Natural killer cell (primary cell): ENCODE data around the gene PODXL. TPM values are rescaled to one million over a fixed set of nuclear protein-coding genes. Genes with fewer than 3 reads are reported as not detected.

Experiments used
- ATAC-seq, 3 donors: fragments of 150-1000 bp in 2 of 3; fragments of 200-7000 bp in 1 of 3; cut with Tn5 transposase; 1 replicate in 1 of 3; 2 replicates in 2 of 3; pipeline ENCODE4 v1.10.0; 2021; ENCODE audit warnings: mild to moderate bottlenecking in 2 of 3, moderate library complexity in 2 of 3
- DNase-seq, 2 donors: peaks; one replicate each; pipeline versions ENCODE4 v3.0.0 to v3.0.0-alpha.2; 2013 to 2021; ENCODE audit warnings: mixed read lengths in 1 of 2
- H3K27ac ChIP-seq: one replicate; pipeline ENCODE4 v1.5.1; 2013; ENCODE audit warnings: mild to moderate bottlenecking, low read length
- H3K27me3 ChIP-seq: one replicate; pipeline ENCODE4 v1.6.1; 2013; ENCODE audit warnings: low read length; ENCODE audit not compliant: control insufficient read depth, insufficient read depth
- H3K36me3 ChIP-seq: one replicate; pipeline ENCODE4 v1.6.1; 2013; ENCODE audit warnings: low read length; ENCODE audit not compliant: control insufficient read depth, insufficient read depth
- H3K4me1 ChIP-seq: one replicate; pipeline ENCODE4 v1.6.1; 2013; ENCODE audit warnings: low read length; ENCODE audit not compliant: control insufficient read depth, insufficient read depth
- H3K4me3 ChIP-seq: one replicate; pipeline ENCODE4 v1.5.1; 2013; ENCODE audit warnings: low read length
- H3K9me3 ChIP-seq: one replicate; pipeline ENCODE4 v1.6.1; 2013; ENCODE audit warnings: low read length; ENCODE audit not compliant: control insufficient read depth, insufficient read depth
- H3K27ac Mint-ChIP-seq, 2 donors: one replicate each; pipeline ENCODE4 v1.8.0; 2022; ENCODE audit warnings: mild to moderate bottlenecking in 2 of 2, mixed read lengths in 2 of 2, moderate library complexity in 1 of 2
- H3K27me3 Mint-ChIP-seq, 2 donors: one replicate each; pipeline ENCODE4 v1.8.0; 2022; ENCODE audit warnings: low read depth in 2 of 2, mixed read lengths in 2 of 2
- H3K36me3 Mint-ChIP-seq: one replicate; pipeline ENCODE4 v1.8.0; 2022; ENCODE audit warnings: mixed read lengths
- H3K4me1 Mint-ChIP-seq, 2 donors: one replicate each; pipeline ENCODE4 v1.8.0; 2022; ENCODE audit warnings: mixed read lengths in 2 of 2
- H3K4me3 Mint-ChIP-seq: one replicate; pipeline ENCODE4 v1.8.0; 2022; ENCODE audit warnings: mild to moderate bottlenecking, moderate library complexity, mixed read lengths
- H3K9me3 Mint-ChIP-seq, 2 donors: one replicate each; pipeline ENCODE4 v1.8.0; 2022; ENCODE audit warnings: mixed read lengths in 2 of 2
- CTCF ChIP-seq: fragments of 200-600 bp; IDR thresholded peaks from one replicate; pipeline ENCODE4 v1.8.0; 2022; ENCODE audit warnings: antibody characterized with exemption
- WGBS: methylation state at CpG from one replicate; pipeline ENCODE4 v1.1.7; 2013; ENCODE audit warnings: missing lambda C conversion rate; ENCODE audit not compliant: insufficient coverage; 5-methylcytosine and 5-hydroxymethylcytosine counted together
- intact Hi-C: fragments of 100-400 bp; cut with micrococcal nuclease; formaldehyde crosslinking; loops from one replicate; pipeline ENCODE4 v1.14.2; 2022
- total RNA-seq, 4 donors: library from RNA; stranded (reverse); fragments of 120-200 nt in 1 of 4; gene quantifications; one replicate each; pipeline versions ENCODE4 v1.2.3 to v1.2.4, GENCODE V29; 2013 to 2022

The PODXL gene
- total RNA-seq, 3 donors from 2014 or later (not counting 1 experiment from before 2014, with no cell fraction given), result 0.35 to 1.4 (median 0.88) TPM

GRCh38 chr7:131544449-131545301 is 11.8 kb downstream of the PODXL start:
- intact Hi-C loops, result no loop called here
- H3K27me3 ChIP-seq, result no peaks in the 10 kb centered on the region

GRCh38 chr7:131544021-131544420 is 12.4 kb downstream of the PODXL start:
- no peaks in the 10 kb centered on the region for H3K4me1 ChIP-seq
- 97% methylated on average over 3 of the region's 3 CpGs for WGBS
- no peak for TF ChIP-seq CTCF
- DNase-seq (no peak), ATAC-seq (no peak)
- peaks cover 0 to 3% of the 10 kb centered on the region in 2 donors for H3K27me3 Mint-ChIP-seq
- H3K36me3 Mint-ChIP-seq, result no peaks in the 10 kb centered on the region
- intact Hi-C loops, result no loop called here
- H3K27me3 ChIP-seq, result no peaks in the 10 kb centered on the region
- no peak overlapping the region for H3K27ac Mint-ChIP-seq
- peaks cover 0 to 5% of the 10 kb centered on the region in 2 donors for H3K4me1 Mint-ChIP-seq
- H3K4me3 ChIP-seq, result no peak overlapping the region
- no peak overlapping the region for H3K27ac ChIP-seq
- no peaks in the 10 kb centered on the region for H3K36me3 ChIP-seq
- H3K9me3 ChIP-seq, result no peaks in the 10 kb centered on the region
- no peak overlapping the region for H3K4me3 Mint-ChIP-seq
- H3K9me3 Mint-ChIP-seq, result no peaks in the 10 kb centered on the region

More at GRCh38 chr7:131544449-131545301, 11.8 kb downstream of the PODXL start:
- Mint-ChIP-seq H3K36me3 (no peaks in the 10 kb centered on the region), H3K4me3 (no peak overlapping the region), H3K27ac (no peak overlapping the region), H3K4me1 (peaks cover 0 to 5% of the 10 kb centered on the region in 2 donors), H3K27me3 (peaks cover 0 to 6% of the 10 kb centered on the region in 2 donors), H3K9me3 (no peaks in the 10 kb centered on the region)
- no peak for TF ChIP-seq CTCF
- no peaks in the 10 kb centered on the region for H3K9me3 ChIP-seq
- H3K4me1 ChIP-seq, result no peaks in the 10 kb centered on the region
- H3K4me3 ChIP-seq, result no peak overlapping the region
- no peak overlapping the region for H3K27ac ChIP-seq
- no peaks in the 10 kb centered on the region for H3K36me3 ChIP-seq
- WGBS, result 71% methylated on average over 16 of the region's 16 CpGs
- DNase-seq, result no peak
- no peak for ATAC-seq

GRCh38 chr7:131543298-131543697 is 13.1 kb downstream of the PODXL start:
- no peak for TF ChIP-seq CTCF
- H3K9me3 ChIP-seq, result no peaks in the 10 kb centered on the region
- no peaks in the 10 kb centered on the region for H3K36me3 Mint-ChIP-seq
- H3K9me3 Mint-ChIP-seq, result no peaks in the 10 kb centered on the region
- DNase-seq (no peak), ATAC-seq (no peak)
- no peak overlapping the region for H3K4me3 ChIP-seq
- no peaks in the 10 kb centered on the region for H3K4me1 ChIP-seq
- no peak overlapping the region for H3K27ac ChIP-seq
- WGBS, result 91% methylated on average over 5 of the region's 5 CpGs
- no peaks in the 10 kb centered on the region for H3K36me3 ChIP-seq
- peaks cover 0 to 3% of the 10 kb centered on the region in 2 donors for H3K4me1 Mint-ChIP-seq
- H3K4me3 Mint-ChIP-seq, result no peak overlapping the region
- no peaks in the 10 kb centered on the region for H3K27me3 Mint-ChIP-seq
- H3K27me3 ChIP-seq, result no peaks in the 10 kb centered on the region
- no peak overlapping the region for H3K27ac Mint-ChIP-seq
- intact Hi-C loops, result no loop called here
